Endothelial cell (in vitro differentiated cells): ENCODE measurements around the gene ECHS1. TPM values are rescaled to one million over a fixed set of nuclear protein-coding genes. Genes with fewer than 3 reads are reported as not detected.
"Not testable (repeated sequence)": the region's sequence is repeated elsewhere in the genome, so short reads cannot be mapped to it uniquely, and the experiment has no call there.

Experiments
- DNase-seq: peaks from one replicate; pipeline ENCODE4 v3.0.0; 2021; ENCODE audit warnings: low spot score
- H3K27ac Mint-ChIP-seq: one replicate; pipeline ENCODE4 v1.8.0; 2021; ENCODE audit warnings: mixed read lengths, inconsistent platforms; ENCODE audit not compliant: unreplicated experiment
- H3K27me3 Mint-ChIP-seq: one replicate; pipeline ENCODE4 v1.8.0; 2021; ENCODE audit warnings: mild to moderate bottlenecking, moderate library complexity, mixed read lengths, inconsistent platforms; ENCODE audit not compliant: unreplicated experiment
- H3K36me3 Mint-ChIP-seq: one replicate; pipeline ENCODE4 v1.8.0; 2021; ENCODE audit warnings: mild to moderate bottlenecking, low read depth, mixed read lengths, inconsistent platforms; ENCODE audit not compliant: unreplicated experiment
- H3K4me1 Mint-ChIP-seq: one replicate; pipeline ENCODE4 v1.8.0; 2021; ENCODE audit warnings: mild to moderate bottlenecking, mixed read lengths, inconsistent platforms; ENCODE audit not compliant: unreplicated experiment
- H3K4me3 Mint-ChIP-seq: one replicate; pipeline ENCODE4 v1.8.0; 2021; ENCODE audit warnings: mild to moderate bottlenecking, mixed read lengths, inconsistent platforms; ENCODE audit not compliant: unreplicated experiment
- H3K9me3 Mint-ChIP-seq: one replicate; pipeline ENCODE4 v1.8.0; 2021; ENCODE audit warnings: mixed read lengths, inconsistent platforms; ENCODE audit not compliant: unreplicated experiment
- CTCF ChIP-seq: fragments of 200-600 bp; sonication (generic); IDR thresholded peaks from one replicate; pipeline ENCODE4 v1.5.0; 2021; ENCODE audit warnings: antibody characterized with exemption; ENCODE audit not compliant: unreplicated experiment
- total RNA-seq: library from RNA; stranded (reverse); fragmentation: NEBNext Ultra II Directional; extraction: Animal tissue kit (Norgen Biotek cat#: 25700); gene quantifications from one replicate; pipeline ENCODE4 v1.2.1, GENCODE V29; 2021; ENCODE audit not compliant: unreplicated experiment

The ECHS1 gene
- total RNA-seq, 1 donor from 2014 or later = 69.6 TPM

GRCh38 chr10:133326223-133326551, 47.0 kb downstream of the ECHS1 start:
- TF ChIP-seq CTCF = no peak
- no peaks in the 10 kb centered on the region for H3K4me1 Mint-ChIP-seq
- no peaks in the 10 kb centered on the region for H3K36me3 Mint-ChIP-seq
- H3K27ac Mint-ChIP-seq = no peak overlapping the region
- H3K4me3 Mint-ChIP-seq = no peak overlapping the region
- no peak for DNase-seq
- no peaks in the 10 kb centered on the region for H3K9me3 Mint-ChIP-seq
- peaks cover 27% of the 10 kb centered on the region for H3K27me3 Mint-ChIP-seq

GRCh38 chr10:133325440-133326222, 47.5 kb downstream of the ECHS1 start:
- no peak for TF ChIP-seq CTCF
- H3K27ac Mint-ChIP-seq = no peak overlapping the region
- no peak for DNase-seq
- H3K36me3 Mint-ChIP-seq = no peaks in the 10 kb centered on the region
- H3K27me3 Mint-ChIP-seq = peaks cover 22% of the 10 kb centered on the region
- H3K4me1 Mint-ChIP-seq = no peaks in the 10 kb centered on the region
- H3K4me3 Mint-ChIP-seq = no peak overlapping the region
- no peaks in the 10 kb centered on the region for H3K9me3 Mint-ChIP-seq

GRCh38 chr10:133324857-133325260, 48.3 kb downstream of the ECHS1 start:
- H3K4me3 Mint-ChIP-seq = no peak overlapping the region
- no peak overlapping the region for H3K27ac Mint-ChIP-seq
- TF ChIP-seq CTCF = no peak
- H3K36me3 Mint-ChIP-seq = no peaks in the 10 kb centered on the region
- H3K9me3 Mint-ChIP-seq = no peaks in the 10 kb centered on the region
- no peak for DNase-seq
- no peaks in the 10 kb centered on the region for H3K4me1 Mint-ChIP-seq
- H3K27me3 Mint-ChIP-seq = peaks cover 19% of the 10 kb centered on the region

GRCh38 chr10:133324198-133324792, 48.9 kb downstream of the ECHS1 start:
- no peak for TF ChIP-seq CTCF

GRCh38 chr10:133322064-133322709, 51.0 kb downstream of the ECHS1 start:
- not testable (repeated sequence) for DNase-seq, H3K36me3 Mint-ChIP-seq, H3K4me1 Mint-ChIP-seq, H3K9me3 Mint-ChIP-seq, H3K27me3 Mint-ChIP-seq, H3K4me3 Mint-ChIP-seq, H3K27ac Mint-ChIP-seq

More at GRCh38 chr10:133324198-133324792, 48.9 kb downstream of the ECHS1 start:
- Mint-ChIP-seq H3K4me1 (peaks cover 3% of the 10 kb centered on the region), H3K36me3 (no peaks in the 10 kb centered on the region), H3K4me3 (no peak overlapping the region), H3K27ac (no peak overlapping the region), H3K27me3 (peaks cover 15% of the 10 kb centered on the region), H3K9me3 (no peaks in the 10 kb centered on the region)
- DNase-seq = no peak

GRCh38 chr10:133320852-133321422, 52.2 kb downstream of the ECHS1 start:
- not testable (repeated sequence) for H3K27ac Mint-ChIP-seq, H3K4me1 Mint-ChIP-seq, DNase-seq, H3K36me3 Mint-ChIP-seq, H3K4me3 Mint-ChIP-seq, H3K9me3 Mint-ChIP-seq, H3K27me3 Mint-ChIP-seq
